GM19452 (cell line): ENCODE results near the gene OR2T29.
"Not testable (repeated sequence)": the region's sequence is repeated elsewhere in the genome, so short reads cannot be mapped to it uniquely, and the experiment has no call there.

Experiments
- ATAC-seq: cut with Tn5 transposase; IDR thresholded peaks from one replicate; pipeline ENCODE4 v1.9.1; 2021; ENCODE audit not compliant: unreplicated experiment

OR2T29 gene, protein sequence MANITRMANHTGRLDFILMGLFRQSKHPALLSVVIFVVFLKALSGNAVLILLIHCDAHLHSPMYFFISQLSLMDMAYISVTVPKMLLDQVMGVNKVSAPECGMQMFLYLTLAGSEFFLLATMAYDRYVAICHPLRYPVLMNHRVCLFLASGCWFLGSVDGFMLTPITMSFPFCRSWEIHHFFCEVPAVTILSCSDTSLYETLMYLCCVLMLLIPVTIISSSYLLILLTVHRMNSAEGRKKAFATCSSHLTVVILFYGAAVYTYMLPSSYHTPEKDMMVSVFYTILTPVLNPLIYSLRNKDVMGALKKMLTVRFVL

DNA sequence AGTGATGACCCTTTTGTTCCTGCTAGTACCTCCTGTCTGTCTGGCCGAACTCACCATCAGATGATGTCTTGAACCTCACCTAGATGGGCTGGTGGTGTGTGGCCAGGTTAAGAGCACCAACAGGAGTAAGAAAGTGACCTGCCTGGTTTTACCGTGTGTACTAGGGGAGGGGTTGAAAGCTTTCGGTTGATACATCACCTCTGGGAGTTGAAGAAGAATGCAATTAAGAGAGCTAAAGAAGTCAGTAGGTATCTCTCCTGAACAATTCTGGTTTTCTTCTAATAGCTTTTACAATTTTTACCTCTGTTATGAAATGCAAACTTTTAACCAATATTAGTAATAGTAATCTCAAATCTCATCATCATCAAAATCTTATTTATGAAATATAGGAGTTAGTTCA, at the start of gene OR2T29:
OR2T29 (minus strand) TSS at position 101 of the 400 bp plus-strand sequence. CDS start 3,281 bp downstream, outside the sequence.
- ATAC-seq: not testable (repeated sequence)

DNA sequence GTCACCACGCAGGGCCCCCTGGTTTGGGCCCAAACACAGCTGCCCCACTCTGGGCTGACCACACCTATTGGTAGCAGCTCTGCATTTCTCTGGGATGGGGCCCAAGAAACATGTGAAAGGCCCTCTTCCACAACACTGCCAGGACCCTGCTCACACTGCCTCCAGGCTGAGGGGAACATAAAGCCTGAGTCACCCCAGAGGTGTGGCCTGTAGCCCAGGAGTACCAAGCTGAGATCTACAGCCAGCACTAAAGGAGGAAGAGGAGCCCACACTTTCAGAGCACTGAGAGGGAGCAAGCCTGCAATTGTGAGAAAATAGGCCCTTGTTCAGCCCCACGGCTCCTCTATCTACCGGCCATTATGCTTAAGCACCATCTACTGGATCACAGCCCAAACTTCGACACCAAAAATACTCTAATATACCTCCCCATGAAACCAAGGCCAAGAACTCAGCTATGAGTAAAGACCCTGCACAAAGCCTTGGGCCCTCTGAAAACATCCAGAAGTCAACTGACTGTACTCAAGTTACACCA, 49.4 kb upstream of the OR2T29 start:
- no peak for ATAC-seq

DNA sequence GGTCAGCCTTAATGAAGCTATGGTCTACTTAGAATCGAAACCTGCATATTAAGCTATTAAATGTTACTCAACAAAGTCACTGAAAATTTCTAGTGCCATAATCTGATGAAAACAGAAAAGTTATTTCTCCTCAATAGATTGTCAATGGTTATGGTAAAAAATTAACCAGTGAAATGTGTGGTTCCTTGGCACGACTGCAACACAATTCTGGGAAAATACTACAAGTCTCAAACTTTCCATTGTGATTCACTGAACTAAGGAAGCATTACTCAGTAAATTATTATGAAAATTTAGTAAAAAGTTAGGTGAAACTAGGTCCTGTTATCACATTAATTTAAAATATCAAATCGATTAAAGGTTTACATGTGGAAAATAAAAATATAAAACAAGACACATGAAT, 47.7 kb upstream of the OR2T29 start:
- no peak for ATAC-seq

DNA sequence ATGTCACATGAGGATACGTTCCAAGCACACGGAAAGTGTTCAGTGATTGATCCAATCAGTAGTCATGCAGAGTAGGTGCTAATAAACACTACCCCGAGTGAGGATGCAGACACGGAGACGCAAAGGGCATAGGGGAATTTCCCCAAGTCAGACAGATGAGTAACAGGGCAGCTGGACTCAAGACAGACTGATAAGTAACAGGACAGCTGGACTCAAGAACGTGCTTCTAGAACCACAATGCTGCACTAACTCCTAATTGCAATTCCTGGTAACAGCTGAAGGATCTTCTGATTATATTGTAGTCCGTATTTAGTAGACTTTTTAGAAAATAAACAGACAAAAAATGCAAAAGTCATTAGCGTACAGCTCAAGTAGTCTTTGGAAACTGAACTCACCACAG, 36.8 kb upstream of the OR2T29 start:
- ATAC-seq: no peak

DNA sequence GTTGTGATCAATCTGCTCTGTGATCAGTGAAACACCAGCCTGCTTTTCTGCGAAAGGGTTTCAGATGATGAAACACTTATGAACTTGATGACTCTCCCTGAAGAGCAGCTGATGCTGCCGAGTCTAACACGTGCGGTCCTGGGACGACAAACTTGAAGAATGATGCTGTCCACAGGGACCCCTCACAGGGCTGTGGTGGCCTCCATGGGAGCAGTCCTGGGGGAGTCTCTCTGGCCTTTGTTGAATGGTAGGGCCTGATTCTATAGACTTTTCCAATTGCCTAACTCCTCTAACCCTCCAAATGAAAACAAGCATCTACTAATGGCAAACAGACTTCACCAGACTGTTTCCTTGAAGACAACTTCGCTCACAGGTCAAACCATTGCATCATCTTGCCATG, 35.0 kb upstream of the OR2T29 start, which contains the start of gene OR2T10:
OR2T10 (minus strand) TSS at position 112 of the 400 bp plus-strand sequence. CDS start 3,932 bp downstream, outside the sequence.
- no peak for ATAC-seq

DNA sequence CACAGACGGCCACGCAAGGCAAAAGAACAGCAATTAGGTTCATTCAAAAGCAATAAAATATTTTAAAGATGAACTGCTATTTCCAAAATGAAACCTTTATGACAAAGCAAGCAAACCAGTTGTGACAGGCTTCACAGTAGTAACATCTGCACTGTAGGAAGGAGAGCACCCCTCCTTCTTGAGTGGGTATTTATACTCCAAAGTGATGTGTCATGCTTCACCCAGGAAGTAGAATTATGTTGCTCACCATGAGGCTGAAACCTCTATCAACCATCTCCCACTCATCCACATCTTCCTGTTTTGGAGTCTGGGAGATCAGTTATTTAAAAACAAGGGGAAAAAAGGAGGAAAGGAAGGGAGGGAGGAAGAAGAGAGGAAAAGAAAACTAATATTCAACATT, 34.0 kb upstream of the OR2T29 start:
- no peak for ATAC-seq

DNA sequence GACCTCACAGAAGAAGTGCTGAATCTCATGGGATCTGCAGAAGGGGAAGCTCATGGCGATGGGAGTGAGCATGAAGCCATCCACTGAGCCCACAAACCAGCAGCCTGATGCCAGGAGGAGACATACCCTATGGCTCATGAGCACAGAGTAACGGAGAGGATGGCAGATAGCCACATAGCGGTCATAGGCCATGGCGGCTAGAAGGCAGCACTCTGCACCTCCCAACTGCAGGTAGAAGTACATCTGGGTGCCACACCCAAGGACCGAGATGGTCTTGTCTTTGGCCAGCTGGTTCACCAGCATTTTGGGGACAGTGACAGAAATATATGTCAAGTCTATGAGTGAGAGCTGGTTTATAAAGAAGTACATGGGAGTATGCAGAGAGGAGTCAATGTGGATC, 30.7 kb upstream of the OR2T29 start:
- ATAC-seq: no peak

DNA sequence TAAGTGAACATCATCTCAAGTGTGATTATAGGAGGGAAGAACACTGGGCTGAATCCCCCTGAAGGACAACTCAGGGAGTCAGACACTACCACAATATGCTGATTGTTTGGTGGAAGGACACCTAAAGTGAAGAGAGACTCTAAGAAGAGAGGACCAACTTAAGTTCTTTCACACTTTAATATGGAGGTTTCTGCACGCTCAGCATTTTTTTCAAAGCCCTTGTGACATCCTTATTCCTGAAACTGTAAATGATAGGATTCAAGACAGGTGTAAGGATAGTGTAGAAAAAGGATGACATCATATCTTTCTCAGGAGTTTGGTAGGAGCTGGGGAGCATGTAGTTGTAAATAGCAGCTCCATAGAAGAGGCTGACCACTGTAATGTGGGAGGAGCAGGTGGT, 30.1 kb upstream of the OR2T29 start:
- ATAC-seq: no peak

DNA sequence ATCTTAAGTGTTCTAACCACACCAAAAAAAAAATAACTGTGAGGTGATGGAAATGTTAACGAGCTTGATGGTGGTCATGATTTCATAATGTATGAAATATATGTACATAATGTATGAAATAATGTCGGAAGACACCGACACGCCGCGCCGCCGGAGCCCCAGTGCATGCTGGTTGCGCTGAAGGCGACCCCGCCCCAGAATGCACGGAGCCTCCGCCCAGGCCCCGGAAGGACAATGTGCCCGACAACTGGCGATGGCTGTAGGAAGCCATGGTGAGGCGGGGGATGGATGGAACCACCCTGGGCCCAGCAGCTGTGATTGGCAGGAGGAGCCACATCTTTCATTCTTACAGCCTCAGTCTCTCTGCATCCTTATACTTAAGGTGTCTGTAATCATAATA, 27.5 kb upstream of the OR2T29 start:
- ATAC-seq: no peak

DNA sequence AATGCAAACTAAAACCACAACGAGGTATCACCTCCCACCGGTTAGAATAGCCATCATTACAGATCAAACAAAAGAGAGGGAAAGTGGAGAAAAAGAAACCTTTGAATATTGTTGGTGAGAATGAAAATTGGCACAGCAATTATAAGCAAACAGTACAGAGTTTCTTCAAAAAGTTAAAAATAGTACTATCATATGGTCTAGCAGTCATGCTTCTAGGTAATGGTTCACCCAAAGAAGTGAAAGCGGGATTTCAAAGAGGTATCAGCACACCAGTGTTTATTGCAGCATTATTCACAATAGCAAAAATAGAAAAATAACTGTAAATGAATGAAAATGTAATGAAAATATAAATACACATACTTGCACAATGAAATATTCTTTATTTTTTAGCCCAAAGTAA, 26.8 kb upstream of the OR2T29 start:
- no peak for ATAC-seq

DNA sequence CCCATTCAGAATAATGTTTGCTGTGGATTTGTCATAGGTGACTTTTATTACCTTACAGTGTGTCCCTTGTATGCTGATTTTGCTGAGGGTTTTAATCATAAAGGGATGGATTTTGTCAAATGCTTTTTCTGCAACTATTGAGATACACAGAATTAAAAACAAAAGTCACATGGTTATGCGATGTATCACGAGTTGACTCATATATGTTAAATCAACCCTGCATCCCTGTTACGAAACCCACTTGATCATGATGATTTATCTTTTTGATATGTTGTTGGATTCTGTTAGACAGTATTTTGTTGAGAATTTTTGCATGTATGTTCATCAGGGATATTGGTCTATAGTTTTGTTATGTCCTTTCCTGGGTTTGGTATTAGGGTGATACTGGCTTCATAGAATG, 22.7 kb upstream of the OR2T29 start:
- ATAC-seq: no peak

DNA sequence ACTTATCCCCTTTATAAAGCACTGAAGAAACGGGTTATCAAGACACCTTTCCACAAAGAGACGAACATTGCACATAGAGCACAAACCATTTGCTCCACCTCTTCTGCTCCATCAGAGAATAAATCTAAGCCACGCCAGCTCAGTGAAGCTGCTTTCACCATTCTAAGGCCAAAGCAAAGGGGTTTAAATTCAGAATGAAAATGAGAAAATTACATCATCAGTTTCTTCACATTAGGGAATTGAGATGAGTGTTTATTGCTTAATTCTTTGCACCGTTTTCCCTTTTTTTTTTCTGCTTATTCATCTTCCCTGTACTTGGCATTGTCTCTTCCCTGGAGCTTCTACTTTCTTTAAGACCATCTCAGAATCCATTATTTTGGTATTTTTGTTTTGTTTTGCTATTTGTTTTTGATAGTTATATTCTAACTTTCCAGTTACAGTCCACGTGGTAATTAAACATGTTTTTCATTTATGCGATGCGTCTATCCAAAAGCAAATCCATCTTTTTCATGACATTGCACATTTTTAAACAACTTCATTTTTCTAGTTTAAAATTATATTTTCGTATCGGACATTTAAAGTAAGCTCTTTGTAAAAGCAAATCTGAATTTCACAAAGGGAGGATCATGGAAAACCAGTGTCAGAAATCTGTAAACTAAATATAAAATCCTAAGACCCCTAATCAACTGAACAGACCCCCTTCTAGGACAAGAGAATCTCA, 13.8 kb upstream of the OR2T29 start:
- no peak for ATAC-seq

DNA sequence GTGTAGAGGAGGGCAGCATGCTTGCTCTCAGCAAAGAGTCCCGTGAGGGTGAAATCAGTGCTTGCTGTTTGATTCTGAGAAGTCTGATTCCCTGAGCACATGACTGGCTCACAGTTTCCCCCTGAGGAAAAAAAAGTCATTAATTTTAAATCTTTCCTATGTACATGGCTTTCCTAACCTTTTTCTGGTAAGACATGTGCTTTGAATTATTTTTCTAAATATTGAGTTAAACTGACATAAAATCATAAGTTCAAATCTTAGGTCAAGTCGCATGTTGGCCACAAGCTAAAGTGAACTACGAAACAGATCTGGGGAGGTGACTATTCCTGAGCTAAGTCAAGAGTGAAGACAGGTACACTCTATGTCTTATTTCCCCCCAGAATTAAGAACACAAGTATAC, 12.1 kb upstream of the OR2T29 start, which contains the start of gene OR2T34:
OR2T34 (minus strand) TSS at position 101 of the 400 bp plus-strand sequence; CDS start at position 101, 0 bp downstream.
- ATAC-seq: not testable (repeated sequence)

DNA sequence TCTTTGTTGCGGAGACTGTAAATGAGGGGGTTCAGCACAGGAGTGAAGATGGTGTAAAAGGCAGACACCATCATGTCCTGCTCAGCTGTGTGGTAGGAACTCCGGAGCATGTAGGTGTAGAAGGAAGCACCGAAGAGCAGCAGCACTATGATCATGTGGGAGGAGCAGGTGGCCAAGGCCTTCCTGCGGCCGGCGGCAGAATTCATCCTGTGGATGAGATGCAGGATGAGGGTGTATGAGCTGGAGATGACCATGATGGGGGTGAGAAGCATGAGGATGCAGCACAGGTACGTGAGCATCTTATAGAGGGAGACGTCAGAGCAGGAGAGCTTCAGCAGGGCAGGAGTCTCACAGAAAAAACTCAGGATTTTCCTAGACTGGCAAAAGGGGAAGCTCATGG, 11.3 kb upstream of the OR2T29 start:
- ATAC-seq: not testable (repeated sequence)

DNA sequence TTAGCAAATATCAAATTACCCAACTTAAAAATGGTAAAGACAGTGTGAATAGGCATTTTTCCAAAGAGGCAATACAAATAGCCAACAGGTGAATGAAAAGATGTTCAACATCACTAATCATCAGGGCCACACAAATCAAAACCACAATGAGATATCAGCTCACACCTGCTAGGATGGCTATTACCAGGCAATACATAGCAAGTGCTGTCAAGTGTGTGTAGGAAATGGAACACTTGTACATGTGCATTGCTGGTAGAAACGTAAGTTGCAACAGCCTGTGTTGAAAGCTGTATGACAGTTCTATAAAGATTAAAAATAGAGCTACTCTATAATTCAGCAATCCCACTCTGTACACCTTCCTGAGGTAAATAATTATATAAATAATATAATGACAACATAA, 9.5 kb upstream of the OR2T29 start:
- peak; percentile 74 for ATAC-seq

DNA sequence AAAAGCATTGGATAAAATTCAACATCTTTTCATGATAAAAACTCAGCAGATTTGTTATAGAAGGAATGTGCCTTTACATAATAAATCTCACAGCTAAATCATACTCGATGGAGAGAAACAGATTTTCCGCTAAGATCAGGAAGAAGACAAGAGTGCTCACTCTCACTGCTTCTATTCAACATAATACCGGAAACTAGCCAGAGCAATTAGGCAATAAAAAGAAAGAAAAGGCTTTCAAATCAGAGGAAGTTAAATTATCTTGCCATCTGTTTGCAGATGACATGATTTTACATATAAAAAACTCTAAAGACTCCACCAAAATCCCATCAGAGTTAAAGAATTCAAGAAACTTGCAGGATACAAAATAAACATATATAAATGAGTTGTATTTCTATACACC, 8.2 kb upstream of the OR2T29 start:
- ATAC-seq: not testable (repeated sequence)

DNA sequence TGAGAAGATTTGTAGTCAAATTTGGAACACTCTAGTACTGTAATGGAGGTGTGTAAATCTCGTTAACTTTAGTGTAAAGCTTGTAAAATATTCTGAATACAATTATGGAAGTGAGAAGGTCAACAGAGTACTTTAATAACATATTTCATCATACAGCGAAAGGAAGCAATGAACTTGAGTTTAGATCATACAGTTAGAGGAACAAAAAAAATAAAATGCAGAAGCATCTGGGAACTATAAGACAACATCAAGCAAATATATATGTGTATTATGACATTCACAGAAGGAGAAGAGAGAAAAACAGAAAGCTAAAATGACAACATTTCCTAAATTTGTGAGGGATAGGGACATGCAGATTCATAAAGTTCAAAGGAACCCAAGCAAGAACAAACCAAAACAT, 6.5 kb upstream of the OR2T29 start:
- not testable (repeated sequence) for ATAC-seq

DNA sequence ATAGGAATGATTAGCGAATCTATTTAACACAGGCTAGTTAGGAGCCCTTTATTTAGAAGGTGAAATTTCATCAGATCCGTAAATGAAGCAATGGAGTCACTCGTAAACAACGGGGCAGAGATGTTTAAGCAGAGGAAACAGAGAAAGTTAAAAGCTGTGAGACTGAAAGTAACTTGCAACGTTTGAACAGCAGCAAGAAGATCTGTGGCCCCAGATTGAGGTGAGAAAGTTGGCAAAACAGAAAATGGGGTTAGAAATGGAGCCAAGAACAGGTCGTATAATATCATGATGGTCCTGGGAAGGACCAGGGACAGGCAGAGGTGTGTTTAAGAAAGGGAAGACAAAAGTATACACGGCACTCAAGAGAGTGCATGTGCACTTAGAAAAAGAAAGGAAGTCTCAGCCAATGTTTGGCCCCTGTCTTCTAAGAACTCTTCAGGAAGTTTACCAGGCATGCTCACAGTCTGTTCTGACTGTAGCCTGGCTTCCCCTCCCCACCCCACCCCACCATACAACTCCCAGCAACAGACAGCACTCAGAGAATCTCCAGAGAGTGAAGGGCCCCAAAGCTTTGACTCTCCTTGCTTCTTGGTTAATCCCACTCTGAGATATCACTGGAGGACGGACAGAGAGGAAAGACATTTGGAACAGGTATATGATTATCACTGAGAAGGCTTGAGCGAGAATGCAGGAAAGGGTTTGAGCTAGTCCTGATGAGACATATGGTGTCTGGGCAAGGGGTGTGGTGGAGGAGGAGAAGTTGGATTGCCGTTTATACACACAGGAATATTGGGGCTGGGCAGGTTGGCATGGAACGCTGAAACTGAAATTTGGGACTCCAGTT, 3.2 kb upstream of the OR2T29 start:
- ATAC-seq: not testable (repeated sequence)

DNA sequence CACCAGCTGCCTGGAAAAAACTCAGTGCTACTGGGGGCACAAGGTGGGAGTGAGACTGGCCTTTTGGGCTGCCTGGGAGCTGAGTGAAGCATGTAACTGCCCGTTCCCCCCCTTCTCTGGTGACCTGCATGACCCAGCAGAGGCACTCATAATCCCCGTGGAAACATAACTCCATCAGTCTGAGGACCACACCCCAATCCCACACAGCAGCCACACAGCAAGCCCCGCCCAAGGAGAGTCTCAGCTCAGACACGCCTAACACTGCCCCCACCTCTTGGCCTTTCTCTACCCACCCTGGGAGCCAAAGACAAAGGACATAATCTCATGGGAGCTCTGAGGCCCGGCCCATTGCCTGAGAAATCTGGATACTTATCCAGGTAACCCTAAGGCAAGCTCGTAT, 11.5 kb downstream of the OR2T29 start:
- not testable (repeated sequence) for ATAC-seq

DNA sequence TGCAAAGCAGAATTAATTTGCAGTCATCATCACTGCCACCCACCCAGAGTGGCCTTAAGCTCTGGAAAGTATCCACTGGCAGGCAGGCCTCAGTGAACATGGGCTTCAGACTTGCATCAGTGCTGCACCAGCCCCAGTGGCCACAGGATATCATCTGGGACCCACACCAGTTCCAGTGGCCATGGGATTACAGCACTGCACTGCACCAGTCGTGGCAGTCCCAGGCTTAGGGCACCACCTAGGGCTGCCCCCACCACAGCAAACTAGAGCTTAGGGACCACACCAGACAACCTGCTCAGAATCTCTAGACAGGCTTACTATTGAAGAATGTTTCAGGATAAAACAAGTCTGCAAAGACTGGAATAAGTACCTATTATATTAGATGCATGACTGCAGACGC, 15.2 kb downstream of the OR2T29 start:
- ATAC-seq: not testable (repeated sequence)

DNA sequence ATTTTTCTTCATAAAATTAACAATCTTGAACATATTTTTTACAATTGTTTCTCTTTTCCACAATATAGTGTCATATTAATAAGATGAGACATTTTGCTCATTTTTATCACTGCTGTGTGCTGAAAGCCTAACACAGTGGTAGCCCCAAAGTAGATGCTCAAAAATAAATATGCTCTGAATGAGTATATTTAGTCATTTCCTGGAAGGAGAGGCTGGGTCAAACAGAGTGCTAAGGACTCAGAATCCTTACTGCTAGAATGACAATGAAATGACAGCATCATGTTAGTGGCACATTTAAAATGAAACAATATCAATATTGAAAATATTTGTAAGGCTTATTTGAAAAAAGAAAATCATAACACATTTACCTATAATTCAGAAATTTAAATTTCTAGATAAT, 25.1 kb downstream of the OR2T29 start:
- not testable (repeated sequence) for ATAC-seq
